Stimulated activated naive CD4-positive, alpha-beta T cell treated with Interleukin-2 at 50 U/mL for 16 hours (primary cell): Measurements from ENCODE around the gene LMBR1L.
A peak's percentile ranks its signal among the peaks of the same experiment; 100 is the strongest.

Experiments
- DNase-seq: peaks from one replicate; lab custom pipeline; 2025; lab: John Stamatoyannopoulos, UW

LMBR1L gene

DNA sequence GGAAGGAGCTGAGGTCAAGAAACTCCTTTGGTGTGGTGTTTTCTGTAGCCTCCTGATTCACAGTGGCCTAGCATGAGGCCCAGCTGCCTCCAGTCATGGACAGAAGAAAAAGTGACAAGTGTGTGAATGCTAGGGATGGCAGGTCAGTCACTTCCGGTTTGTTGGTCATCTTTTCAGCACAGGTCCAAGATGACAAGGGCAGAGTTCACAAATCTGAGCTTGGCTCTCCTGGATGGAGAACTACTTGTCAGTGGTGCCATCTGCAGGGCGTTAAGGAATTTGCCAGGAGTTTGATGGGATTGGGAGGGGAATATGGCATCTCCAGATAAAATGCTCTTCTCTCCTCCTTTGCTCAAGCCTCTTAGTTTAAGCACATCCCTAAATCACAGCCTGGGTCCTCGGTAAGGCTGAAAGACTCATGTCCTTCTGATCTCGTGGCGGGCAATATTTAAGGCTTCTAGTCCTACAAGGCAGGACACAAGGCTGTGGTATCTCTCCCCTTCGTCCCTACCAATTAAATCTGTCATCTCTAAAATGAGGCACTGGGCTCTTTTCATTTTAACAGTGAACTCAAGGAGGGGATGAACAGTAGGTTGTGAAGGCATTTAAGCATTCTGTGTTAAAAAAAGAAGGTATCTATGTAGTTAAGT is 10.5 kb upstream of the LMBR1L start:
- DNase-seq, result no peak

DNA sequence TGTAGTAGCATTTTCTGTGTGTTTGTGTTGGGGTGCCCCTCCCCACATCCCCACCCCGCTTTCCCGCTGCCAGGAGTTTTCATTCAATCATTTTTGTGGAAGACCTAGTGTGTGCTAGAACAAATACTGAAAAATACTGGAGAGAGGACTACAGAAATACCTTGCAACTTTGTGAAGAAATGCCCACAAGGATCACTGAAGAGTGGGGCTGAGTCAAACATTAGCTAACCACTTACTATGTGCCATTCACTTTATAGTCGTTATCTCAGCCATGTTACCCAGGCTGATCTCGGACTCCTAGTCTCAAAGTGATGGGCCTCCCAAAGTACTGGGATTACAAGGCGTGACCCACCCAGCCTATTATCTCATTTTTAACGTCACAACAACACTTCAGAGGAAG is 559 bp upstream of the LMBR1L start:
- DNase-seq, result no peak

DNA sequence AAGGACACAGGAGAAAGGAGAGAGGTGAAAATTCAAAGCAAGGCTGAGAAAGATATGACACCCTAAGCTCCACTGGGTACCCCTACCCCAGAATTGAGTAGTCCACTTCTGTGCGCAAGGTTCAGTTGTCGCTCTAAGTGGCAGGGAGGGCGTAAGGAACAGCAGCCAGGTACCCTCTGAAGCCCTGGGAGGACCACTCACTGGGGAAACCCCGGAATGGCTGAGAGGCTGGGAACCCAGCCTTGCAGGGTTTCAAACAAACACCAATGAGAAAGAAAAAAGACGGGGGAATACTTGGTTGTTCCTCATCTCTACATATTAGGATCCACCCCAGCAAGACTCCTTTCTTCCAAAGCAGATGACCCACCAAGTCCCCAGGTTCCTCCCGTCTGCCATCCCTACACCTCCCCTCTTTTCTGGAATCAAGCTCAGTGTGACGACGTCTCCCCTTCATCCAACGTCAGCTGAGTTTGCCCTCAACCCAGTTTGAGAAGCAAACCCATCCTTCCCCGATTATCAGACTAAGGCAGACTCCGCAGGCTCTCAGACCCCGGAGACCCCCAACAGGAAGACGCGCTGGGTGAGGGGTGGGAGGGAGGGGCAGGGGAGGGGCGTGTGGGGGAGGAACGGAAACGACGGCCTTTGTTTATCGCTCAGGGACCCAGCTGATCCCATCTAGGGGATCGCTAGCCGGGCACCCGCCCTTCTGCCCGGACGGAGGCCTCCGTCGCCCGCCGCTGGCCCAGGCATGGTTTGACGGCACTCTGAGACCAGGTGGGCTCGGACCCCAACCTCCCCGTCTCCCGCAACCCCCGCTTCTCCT is 795 bp downstream of the LMBR1L start:
- DNase-seq, result no peak

DNA sequence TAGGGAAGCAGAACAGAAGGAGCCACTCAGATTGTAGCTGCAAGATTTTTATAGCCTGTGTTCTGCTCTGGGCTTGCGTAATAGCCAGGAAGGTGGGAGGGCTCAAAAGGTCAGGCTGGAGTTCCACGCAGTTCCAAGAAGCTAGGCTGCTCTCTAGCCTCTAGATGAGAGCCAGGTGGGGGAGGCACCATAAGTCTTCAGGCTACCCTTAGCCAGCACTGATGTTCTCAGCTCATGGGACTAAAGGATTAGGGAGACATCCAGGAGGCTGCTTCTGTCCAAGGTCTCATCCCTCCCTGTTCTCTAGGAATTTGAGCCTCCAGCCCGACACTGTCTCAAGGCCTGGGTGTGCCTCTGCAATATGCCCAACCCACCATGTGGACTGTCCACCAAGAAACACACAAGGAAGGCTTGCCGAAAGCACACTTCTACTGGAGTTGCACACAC is 1.7 kb downstream of the LMBR1L start:
- DNase-seq, result no peak

DNA sequence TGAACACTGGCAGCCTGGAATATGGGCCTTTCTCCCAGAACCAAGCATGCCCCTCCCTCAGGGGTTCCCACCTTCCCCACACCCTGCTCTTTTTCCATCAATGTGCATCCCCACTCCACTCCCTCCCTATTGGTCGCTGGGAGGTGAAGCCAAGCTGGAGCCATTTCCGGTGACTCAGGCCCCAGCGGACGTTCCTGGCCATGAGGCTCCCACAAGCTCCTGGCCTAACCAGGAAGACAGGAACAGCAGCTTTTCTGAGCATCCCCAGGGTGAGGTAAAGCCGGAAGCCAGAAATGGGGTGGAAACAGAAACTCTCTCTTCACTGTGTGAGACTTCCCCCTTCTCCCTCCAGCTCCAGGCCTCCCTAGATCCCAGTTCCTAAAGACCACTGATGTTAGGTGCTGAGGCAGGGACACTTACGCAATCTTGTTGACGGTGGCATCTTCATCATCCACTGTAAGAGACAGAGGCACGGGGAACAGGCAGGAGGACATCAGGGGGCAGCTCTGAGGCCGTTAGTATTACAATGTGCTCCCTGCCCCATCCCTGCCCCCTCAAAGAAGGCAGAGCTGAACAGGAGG is 5.1 kb downstream of the LMBR1L start:
- DNase-seq, result no peak

DNA sequence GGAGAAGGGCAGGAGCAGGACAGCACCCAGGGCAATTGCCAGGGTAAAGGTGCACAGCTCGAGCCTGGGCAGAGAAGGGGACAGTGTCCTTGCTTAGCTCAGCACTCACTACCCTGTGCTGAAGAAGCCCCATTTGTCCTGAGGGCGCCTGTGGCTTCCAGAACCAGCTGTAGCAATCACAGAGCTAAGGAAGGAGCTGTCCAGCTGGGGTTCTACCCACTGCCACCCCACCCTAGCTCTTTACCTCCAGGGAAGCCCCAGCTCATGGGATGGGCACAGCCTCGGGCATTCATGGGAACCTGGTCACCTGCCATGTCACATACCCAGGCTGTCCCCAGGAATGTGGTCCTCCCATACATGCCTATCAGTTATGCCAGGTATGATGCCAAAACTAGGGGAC is 5.8 kb downstream of the LMBR1L start:
- DNase-seq, result no peak

DNA sequence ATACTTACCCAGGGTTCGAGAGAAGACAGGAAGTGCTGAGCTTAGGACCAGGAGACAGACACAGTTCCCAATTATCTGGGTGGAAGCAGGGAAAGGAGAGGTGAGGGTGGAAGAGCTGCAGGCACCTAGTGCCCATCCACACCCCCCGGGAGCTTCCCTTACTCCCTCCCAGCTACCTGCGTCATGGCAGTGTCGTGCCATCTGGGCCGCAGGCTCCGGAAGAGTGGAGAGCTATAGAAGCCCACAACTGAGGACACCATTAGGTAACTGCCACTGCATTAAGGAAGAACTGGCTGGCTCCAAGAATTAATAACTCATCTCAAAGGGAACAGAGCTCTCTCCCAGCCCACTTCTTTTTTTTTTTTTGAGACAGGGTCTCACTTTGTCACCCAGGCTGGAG is 10.3 kb downstream of the LMBR1L start:
- no peak for DNase-seq

DNA sequence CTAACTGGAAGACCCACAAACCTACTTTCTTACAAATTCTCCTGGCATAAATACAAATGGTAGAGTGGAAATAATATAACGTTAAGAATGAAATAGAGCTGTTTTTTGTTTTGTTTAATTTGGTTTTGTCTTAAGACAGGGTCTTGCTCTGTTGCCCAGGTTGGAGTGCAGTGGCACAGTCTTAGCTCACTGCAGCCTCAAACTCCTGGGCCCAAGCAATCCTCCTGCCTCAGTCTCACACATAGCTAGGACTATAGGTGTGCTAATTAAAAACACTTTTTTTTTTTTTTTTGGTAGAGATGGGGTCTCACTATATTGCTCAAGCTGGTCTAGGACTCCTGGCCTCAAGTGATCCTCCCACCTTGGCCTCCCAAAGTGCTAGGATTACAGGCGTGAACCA is 11.9 kb downstream of the LMBR1L start:
- no peak for DNase-seq

DNA sequence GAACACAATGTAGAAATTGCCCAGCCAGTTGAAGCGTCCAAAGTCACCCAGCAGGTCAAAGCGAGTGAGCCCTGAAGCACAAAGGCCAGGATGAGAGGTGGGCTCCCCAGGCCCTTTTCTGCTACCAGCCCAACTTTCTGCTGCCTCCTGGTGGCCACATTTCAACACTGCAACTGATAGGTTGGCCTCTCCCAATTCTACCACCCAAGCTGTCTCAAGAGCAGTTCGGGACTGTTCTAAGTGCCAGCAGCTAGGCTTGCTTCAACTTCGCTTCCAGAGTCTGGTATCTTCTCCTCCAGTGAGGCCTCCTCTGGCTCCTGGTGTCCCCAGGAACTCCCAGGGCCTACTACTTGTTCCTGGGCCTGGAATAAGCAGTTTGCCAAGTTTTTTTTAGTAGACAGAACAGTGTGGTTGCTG is 12.6 kb downstream of the LMBR1L start:
- peak; percentile 54 for DNase-seq

DNA sequence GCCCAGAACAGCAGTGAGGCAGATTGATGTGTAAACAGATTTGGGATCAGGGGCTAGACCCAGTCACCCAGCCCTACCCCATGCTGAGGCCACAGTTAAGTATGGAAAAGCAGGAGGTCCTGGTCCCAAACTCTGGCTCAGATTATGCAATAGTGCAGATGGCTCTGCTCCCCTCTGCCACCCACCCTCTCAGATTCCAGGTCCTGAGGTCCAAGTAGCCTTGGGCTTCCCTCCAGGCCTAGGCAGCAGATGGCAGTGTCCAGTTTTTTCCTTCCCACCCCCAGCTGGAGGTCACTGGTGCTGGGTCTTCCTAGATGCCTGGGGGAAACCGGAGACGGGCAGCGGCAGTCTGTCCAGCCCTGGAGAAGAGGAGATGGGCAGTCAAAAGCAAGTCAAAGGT is 13.3 kb downstream of the LMBR1L start:
- DNase-seq, result no peak

DNA sequence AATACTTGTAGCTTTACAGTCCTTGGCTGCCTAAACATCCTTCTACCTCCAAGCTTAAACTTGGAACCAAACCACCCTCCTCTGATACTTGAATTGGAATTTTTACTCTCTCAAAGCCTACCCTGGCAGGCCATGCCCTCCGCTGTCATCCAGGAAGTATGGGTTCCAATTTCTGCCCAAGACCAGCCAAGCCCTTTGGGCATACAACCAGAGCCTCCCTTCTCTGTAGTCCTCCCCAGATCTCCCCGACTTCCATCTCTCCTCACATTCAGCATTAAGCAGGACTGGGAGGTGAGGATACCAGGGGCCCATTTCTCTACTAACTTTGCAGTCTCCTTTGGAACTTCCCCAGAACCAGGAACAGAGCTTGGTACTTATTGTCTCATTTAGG is 15.7 kb downstream of the LMBR1L start:
- no peak for DNase-seq

DNA sequence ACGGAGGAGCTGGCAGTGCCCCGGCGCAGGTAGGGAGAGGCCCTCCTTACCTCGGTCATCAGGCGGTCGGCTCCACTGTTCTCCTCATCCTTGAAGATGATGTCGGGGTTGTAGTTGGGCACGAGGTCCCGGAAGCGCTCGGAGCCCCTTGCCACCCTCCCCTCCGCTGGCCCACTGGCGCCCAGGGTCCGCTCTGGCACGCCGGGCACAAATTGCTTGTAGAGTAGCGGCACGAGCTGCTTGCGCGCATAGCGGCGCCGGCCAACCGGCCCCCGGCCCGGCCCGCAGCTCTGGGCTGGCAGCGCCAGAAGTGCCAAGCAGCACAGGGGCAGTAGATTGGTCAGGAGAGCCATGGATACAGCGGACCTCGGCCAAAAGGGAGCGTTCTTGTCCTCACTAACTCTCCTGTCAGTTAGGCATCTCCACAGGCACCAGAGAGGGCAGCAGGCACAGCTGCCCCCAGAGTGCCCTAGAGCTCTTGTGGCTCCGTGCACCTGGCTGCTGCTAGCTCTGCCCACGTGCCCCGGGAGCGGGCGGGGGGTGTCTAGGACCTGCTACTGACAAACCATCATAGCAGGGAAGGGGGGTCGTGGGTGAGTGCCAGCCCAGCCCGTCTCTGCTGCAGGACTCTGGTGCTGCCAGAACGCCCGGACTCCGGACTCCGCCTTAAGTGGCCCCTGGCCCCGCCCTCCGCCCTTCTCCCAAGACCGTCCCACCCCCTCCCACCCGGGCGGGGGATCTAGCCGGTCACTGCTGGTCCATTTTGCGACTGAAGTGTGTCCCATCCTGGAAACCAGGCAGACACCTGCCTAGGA is 16.3 kb downstream of the LMBR1L start, which contains the start of gene DHH:
Gene DHH (minus strand): TSS at position 642 of the 815 bp plus-strand sequence. CDS start 289 bp downstream, at position 353.
- no peak for DNase-seq

DNA sequence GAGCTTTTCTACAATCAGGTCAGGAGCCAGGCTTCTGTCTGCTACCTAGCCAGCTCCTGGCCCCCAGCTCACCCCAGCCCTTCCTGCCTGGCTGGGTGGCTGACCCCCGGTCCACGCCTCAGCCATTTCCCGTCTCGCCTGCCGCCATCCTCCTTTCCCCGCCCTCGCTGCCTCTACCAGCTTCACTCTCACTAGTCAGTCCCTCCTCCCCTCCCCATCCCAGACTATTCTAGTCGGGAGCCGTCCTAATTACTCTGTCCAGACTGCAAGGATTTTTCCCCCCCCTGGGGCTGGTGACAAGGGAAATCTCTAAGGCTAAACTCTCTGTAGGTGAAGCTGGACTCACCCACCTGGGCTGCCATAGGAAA is 16.9 kb downstream of the LMBR1L start:
- no peak for DNase-seq

DNA sequence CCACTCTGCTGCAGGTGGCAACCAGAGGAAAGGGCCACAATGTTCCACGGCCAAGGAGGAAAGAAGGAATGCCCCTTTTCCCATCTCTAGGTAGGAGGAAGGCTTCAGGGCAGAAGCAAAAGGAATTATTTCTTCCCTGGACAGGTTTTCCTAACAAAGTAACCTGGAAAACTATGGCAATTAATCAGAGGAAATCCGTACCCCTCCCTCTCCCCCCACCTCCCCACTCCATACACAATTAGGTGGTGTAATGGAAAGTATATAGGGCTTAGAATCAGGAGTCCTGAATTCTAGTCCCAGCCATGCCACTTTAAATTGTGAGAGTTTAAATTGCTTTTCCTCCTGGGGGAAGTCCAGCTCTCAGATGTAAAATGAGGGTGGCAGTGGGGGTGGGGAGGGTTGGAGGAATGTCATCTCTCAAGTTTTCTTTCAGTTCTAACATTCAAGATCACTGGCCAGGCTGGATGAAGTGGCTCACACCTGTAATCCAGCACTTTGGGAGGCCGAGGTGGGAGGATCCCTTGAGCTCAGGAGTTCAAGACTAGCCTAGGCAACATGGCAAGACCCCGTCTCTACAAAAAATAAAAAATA is 17.7 kb downstream of the LMBR1L start:
- DNase-seq, result no peak

DNA sequence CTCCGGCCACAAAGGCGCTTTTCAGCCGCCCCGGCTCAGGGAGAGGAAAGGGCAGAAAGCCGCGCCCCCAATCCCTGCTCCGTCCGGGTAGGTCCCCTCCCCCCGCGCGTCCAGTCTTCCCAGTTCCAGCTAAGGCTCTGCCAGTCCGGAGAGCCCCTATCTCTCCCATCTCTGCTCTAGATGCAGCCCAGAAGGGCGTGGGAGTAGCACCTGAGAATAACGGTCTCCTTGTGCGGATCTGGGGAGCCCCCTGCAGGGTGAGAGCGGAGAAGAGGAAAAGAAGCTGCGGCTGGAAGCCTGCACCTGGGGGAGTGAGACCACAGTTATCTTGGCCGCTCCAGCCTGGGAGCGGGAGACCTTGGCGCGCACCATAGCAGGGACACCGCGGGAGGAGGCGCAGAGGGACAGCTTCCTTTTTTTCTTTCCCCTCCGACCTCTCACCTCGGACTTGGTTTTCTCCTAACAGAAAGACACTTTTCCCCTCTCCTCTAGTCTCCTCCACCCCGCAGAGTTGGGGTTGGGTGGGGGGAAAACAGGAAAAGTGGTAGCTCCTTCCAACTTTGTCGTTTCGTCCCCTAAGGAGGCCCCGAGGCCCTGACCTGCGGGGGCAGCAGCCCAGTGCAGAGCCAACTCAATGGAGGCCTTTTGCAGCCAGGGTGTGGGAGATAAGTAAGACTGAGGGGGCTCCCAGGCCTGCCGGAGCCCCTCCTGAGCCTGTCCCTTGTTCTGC is 18.4 kb downstream of the LMBR1L start:
- peak; percentile 60 for DNase-seq

DNA sequence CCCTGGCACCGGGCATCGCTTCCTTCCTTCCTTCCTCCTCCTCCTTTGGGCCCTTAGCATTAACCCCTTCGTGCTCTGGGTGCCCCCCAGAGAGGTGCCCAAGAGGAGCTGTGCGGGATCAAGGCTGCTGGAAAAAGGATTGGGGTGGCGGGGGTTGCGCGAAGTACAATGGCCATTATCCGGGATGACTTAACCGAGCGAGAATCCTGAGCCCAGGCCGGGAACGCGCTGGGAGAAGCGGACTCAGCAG is 18.9 kb downstream of the LMBR1L start:
- no peak for DNase-seq

DNA sequence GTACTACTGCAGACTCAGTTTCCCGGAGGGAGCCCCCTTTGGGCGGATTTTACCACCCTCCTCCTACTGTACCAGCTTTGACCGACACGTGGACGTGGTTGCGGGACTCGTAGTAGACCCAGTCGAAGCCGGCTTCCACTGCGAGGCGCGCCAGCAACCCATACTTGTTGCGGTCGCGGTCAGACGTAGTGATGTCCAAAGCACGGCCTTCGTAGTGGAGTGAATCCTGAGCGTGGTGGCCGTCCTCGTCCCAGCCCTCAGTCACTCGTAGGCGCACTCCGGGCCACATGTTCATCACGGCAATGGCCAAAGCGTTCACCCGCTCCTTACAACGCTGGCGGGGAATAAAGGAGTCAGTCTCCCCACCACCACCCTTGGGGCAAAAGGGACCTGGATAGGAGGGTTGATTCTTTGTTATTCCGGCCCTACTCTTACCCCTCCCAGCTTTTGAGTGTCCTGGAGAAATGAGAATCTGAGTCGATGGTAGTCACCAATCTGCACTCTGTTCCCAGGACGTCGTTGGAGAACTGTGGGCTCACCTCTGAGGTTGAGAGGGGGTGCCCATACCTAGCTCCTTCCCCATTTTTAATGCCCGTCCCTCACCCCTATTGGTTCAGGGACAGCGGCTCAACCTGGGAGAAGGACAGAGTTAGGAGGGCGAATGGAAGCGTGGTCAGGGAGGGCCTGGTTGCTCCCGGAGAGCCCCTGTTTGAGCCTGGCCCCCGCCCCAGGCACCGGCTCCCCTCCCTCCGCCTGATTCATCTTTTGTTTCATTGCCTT is 19.4 kb downstream of the LMBR1L start:
- no peak for DNase-seq

DNA sequence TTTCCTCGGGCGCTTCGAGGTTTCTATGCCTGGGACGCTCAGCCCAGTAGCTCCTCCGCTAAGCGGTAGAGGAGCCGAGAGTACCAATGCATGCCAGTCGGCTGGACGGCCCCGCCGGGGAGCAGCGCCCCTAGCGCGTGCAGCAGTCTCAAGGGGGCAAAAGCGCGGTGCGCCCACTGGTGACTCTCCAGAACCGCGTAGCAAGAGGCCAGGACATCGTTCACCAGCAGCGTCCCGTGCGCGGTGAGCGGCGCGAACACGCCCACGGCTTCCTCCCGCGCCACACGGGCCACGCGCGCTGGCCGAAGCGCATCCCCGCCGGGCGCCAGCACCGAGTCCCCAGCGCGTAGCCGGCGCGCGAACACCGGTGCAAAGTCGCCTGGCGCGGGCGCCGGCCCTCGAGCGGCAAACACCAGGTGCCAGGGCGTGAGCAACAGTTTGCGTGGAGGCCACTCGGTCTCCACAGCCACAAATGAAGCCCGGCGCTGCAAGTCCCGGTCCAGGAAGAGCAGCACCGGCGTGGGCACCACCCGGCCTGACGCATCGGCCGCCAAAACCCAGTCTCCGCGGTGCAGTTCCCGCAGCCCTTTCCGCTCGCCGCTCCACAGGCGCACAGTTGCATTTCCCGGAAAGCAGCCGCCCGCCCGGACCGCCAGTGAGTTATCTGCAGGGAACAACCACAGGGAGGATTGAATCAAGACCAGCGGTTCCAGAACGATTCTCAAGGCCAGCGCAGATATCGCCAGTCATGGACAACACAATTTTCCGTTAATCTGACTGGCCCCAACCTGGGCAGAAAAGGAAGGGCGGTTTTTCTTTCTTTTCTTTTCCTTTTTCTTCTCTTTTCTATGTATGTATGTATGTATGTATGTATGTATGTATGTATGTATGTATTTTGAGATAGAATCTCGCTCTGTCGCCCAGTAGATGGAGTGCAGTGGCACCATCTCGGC is 20.6 kb downstream of the LMBR1L start:
- peak; percentile 22 for DNase-seq

DNA sequence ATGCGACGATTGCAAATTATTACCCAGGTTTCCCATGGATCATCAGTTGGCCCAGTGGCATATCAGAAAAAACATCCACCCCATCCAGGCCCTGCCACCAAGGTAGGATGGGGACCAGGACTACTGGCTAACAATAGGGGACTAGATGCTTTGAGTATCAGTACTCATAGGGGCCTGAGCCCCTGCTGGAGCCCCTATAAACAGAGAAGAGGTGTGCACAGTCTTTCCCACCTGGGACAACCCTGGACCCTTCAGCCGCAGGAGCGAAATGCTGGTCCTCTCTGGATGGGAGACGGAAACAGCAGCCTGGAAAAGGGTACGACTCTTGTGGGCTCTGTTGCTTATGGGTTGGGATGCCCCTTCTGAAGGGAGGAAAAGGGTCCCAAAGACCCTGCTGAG is 21.7 kb downstream of the LMBR1L start:
- DNase-seq, result no peak
